Measurements from ENCODE around the gene ZNF598. TPM values are rescaled to one million over a fixed set of nuclear protein-coding genes. Genes with fewer than 3 reads are reported as not detected.

Gene ZNF598
- total and polyA plus RNA-seq, 2 of the 13 experiments (the other 11 are each of a cell fraction or from before 2014, with no cell fraction given) = 13.5 to 14.2 TPM

GRCh38 chr16:2019518-2019920 lies 9.9 kb upstream of the ZNF598 start, which contains the start of gene NPW:
TSS of gene NPW (plus strand) at chr16:2019785.
- POLR2A ChIA-PET = interaction anchor here (0.8 to 1.2 kb wide), 4 partner anchors 10 to 136 kb away, joined by 3 to 6 read pairs (median 4); partner anchors contain the start of gene TRAF7
- H3K4me2 ChIP-seq (ENCODE audit: low read depth, low read length) = peak within 1 kb of the TSS; percentile 68

More at GRCh38 chr16:2019518-2019920, 9.9 kb upstream of the ZNF598 start, which contains the start of gene NPW:
- in situ Hi-C loops (cut with HindIII; ENCODE audit: extremely low pct_ligation_motif_present, low pct_unique_long_range_greater_than_20kb) = no loop called here
- H3K27ac ChIP-seq (ENCODE audit: extremely low read length, insufficient read depth, low read length) = no peak within 1 kb of the TSS
- H3K4me3 ChIP-seq (replicated peaks in 1 of 3; ENCODE audit: insufficient read depth in 1 of 3, low read depth in 2 of 3, low read length in 3 of 3) = peak within 1 kb of the TSS; percentile 26 to 65 (median 35); a peak in 4 of 6 replicates
- peaks cover 64% of the 10 kb centered on the region for H3K4me1 ChIP-seq (ENCODE audit: insufficient read depth, low read length)
- peaks cover 3 to 20% of the 10 kb centered on the region in 2 experiments; a peak in 3 of 5 replicates for H3K27me3 ChIP-seq (ENCODE audit: control insufficient read depth in 1 of 2, insufficient read depth in 2 of 2, low read length in 2 of 2)
- no peaks in the 10 kb centered on the region for H3K9me3 ChIP-seq (ENCODE audit: low read length)
- 3% methylated on average over 5 of the region's 33 CpGs for WGBS (ENCODE audit: low lambda C conversion rate)
- no peaks in the 10 kb centered on the region for H3K79me2 ChIP-seq (ENCODE audit: insufficient read depth, low read length)
- no peaks in the 10 kb centered on the region for H4K20me1 ChIP-seq (ENCODE audit: insufficient read depth, low read length)
- CTCF ChIA-PET (ENCODE audit: low intra/inter-chr PET ratio, low total read pairs) = no interaction called here
- FAIRE-seq (no peak), DNase-seq (ENCODE audit: low spot score) (no peak), ATAC-seq (no peak)
- H3K36me3 ChIP-seq (replicated peaks in 1 of 2; ENCODE audit: control insufficient read depth in 1 of 2, insufficient read depth in 2 of 2, low read length in 2 of 2) = no peaks in the 10 kb centered on the region
- TF ChIP-seq ATF7 (IDR thresholded peaks at IDR 0.05) (no peak), ATF7 (CRISPR knock-in tag; IDR thresholded peaks at IDR 0.05) (no peak), ZFP36L2 (CRISPR knock-in tag; IDR thresholded peaks at IDR 0.05) (no peak), MIER3 (CRISPR knock-in tag; IDR thresholded peaks at IDR 0.05; ENCODE audit: borderline replicate concordance) (no peak), PRDM15 (CRISPR knock-in tag; IDR thresholded peaks at IDR 0.05) (no peak), ZNF101 (CRISPR knock-in tag; IDR thresholded peaks at IDR 0.05; ENCODE audit: borderline replicate concordance, low read depth) (no peak), PATZ1 (CRISPR knock-in tag; IDR thresholded peaks at IDR 0.05) (peak; percentile 37; the same call in 1 of the 2 replicates), ZNF768 (CRISPR knock-in tag; IDR thresholded peaks at IDR 0.05) (0 out of 2 replicates have a peak, but pooled peaks have one; percentile 5), MXD1 (CRISPR knock-in tag; IDR thresholded peaks at IDR 0.05) (0 out of 2 replicates have a peak, but pooled peaks have one; percentile 11), TBX3 (IDR thresholded peaks at IDR 0.05; ENCODE audit: borderline replicate concordance) (no peak), ZNF850 (CRISPR knock-in tag; conservative IDR thresholded peaks at IDR 0.05) (no peak)
- TF ChIP-seq, protein P1, sequence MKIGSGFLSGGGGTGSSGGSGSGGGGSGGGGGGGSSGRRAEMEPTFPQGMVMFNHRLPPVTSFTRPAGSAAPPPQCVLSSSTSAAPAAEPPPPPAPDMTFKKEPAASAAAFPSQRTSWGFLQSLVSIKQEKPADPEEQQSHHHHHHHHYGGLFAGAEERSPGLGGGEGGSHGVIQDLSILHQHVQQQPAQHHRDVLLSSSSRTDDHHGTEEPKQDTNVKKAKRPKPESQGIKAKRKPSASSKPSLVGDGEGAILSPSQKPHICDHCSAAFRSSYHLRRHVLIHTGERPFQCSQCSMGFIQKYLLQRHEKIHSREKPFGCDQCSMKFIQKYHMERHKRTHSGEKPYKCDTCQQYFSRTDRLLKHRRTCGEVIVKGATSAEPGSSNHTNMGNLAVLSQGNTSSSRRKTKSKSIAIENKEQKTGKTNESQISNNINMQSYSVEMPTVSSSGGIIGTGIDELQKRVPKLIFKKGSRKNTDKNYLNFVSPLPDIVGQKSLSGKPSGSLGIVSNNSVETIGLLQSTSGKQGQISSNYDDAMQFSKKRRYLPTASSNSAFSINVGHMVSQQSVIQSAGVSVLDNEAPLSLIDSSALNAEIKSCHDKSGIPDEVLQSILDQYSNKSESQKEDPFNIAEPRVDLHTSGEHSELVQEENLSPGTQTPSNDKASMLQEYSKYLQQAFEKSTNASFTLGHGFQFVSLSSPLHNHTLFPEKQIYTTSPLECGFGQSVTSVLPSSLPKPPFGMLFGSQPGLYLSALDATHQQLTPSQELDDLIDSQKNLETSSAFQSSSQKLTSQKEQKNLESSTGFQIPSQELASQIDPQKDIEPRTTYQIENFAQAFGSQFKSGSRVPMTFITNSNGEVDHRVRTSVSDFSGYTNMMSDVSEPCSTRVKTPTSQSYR (CRISPR knock-in tag; IDR thresholded peaks at IDR 0.05; ENCODE audit: borderline replicate concordance) = peak; percentile 63; the same call in 1 of the 2 replicates
- H2AFZ ChIP-seq (ENCODE audit: low read length) = no peak within 1 kb of the TSS
- no TSS peak for BruUV-seq (replicated peaks)
- intact Hi-C loops (cut with micrococcal nuclease; ENCODE audit: unreplicated experiment) = no loop called here
- H3K9ac ChIP-seq (ENCODE audit: insufficient read depth, low read depth, low read length) = 0 out of 2 replicates have a peak within 1 kb of the TSS, but pooled peaks have one; percentile 3

Measured in HepG2 (cell line).